ENCODE data around the gene SGSM2. TPM values are rescaled to one million over a fixed set of nuclear protein-coding genes. Genes with fewer than 3 reads are reported as not detected.

SGSM2 gene
- total RNA-seq, 1 donor from 2014 or later, result 57.2 TPM

GRCh38 chr17:2384439-2385127 lies 47.3 kb downstream of the SGSM2 start:
- intact Hi-C loops (cut with micrococcal nuclease), result no loop called here

DNA sequence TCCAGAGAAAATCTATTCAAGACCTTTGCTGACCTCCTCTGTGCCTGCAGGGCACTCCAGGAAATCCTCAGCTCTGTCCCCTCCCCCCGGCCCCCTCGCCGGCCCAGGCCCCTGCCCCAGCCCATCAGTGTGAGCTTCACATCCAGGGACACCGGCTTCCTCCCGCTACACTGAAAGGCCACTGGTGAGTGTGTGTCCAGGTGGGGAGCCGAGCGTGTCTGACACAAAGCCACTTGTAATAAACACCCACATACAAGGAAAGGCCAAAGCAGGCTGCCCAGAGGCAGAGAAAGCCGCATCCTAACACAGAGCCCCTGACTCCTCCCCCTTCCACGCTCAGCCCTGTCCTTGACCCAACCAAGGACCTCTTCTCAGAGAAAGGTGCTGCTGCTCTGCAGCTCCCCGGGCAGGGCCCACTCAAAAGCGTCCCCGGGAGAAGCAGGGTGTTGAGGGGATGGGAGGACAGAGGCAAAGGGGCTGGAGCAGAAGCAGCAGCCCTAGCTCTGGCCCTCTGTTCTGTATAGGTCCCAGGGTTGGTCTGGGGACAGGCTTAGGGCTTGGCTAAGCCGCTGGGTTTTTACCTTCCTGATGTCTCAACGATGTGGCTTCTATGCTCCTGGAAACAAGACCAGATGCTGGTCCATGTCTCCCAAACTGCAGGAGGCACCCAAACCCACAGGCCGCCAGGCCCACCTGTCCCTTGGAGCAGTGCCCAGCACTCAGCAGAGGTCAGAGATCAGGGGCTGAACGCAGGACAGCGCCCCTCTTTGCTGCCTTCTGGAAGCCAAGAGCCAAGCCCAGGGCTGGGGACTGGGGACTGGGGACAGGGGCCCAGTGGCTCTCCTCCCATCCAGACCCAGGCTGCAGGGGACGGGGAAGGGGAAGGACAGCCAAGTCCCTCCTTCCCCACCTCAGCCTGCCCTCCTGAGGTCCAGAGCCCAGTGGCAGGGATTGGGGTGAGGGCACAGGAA lies 48.2 kb downstream of the SGSM2 start:
- intact Hi-C loops (cut with micrococcal nuclease), result no loop called here

DNA sequence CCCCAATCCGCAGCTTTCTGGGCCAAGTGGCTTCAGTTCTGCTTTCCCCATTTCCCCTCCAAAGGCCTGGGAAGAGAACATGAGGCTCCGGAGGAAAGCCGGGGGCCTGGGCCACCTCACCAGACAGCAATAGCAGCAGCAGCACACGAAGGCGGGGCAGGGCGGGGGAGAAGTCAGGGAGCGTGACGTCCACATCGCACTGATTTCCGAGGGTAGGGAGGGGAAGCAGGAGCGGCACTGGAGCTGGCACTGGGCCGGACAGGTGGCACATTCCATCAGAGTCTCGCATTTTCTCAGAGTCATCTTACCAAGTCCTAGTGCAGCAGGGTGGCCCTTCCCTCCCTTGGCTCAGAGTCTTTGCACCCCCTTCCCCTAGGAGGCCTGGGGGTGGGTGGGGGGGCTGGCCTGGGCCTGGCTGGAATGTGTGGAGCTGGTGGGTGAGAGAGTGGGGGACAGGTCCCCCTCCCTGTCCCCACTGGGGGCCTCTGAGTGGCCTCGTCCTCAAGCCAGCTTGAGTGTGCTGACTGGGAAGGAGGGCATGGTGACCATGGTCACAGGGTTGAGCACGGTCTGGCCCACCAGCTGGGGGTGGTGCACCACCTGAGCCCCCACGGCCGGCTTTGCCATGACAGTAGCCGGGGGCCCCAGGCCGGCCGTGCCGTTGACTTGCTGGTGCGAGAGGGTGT lies 49.2 kb downstream of the SGSM2 start:
- intact Hi-C loops (cut with micrococcal nuclease), result no loop called here

GRCh38 chr17:2387086-2388019 lies 50.1 kb downstream of the SGSM2 start:
- intact Hi-C loops (cut with micrococcal nuclease), result no loop called here

- intact Hi-C loops (cut with micrococcal nuclease), result no loop called here
Measured at GRCh38 chr17:2388020-2388682, 50.9 kb downstream of the SGSM2 start.

DNA sequence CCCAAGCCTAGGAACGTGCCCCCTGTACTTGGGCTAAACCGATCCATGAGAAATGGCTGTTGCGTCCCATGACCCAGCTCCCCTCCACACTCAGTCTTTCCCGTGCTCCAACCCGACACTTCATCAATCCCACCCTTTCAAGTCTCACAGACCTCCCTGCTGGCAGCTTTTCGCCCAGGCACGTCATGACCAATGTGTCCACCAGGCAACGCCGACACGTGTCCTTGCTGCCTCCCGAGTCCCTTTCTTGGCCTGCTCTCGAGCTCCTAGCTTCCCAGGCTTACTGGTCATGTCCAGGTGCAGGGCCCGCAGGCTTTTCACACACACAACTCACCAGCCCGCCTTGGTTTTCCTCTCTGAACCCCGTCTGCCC lies 51.4 kb downstream of the SGSM2 start:
- intact Hi-C loops (cut with micrococcal nuclease), result no loop called here

DNA sequence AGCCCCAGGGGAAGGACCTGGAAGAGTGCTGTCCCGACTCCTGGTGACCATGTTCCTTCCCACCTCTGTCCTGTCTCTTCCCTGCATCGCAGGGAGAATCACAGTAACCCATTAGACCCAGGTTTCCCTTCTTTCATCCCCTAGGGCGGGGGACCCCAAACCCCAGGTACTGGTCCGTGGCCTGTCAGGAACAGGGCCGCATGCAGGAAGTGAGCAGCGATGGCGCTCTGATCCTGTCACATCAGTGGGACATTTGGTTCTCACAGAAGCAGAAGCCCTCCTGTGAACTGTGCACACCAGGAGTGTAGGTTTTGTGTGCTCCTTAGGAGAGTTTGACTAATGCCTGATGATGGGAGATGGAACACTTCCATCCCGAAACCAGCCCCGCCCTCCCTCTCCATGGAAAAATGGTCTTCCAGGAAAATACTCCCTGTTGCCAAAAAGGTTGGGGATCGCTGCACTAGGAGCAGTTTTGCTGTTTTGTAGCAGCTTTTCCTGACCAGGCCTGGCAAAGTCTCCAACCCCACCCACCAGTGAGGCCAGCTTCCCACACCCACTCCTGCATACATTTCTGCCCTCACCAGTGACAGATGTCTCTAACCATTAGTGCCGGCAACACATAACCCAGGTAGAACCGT lies 53.0 kb downstream of the SGSM2 start:
- intact Hi-C loops (cut with micrococcal nuclease), result no loop called here

- intact Hi-C loops (cut with micrococcal nuclease), result loop anchor here (2.0 kb wide), 3 partner anchors 55 to 675 kb away; partner anchors contain the start of genes METTL16, SGSM2 and TSR1
Measured at GRCh38 chr17:2391597-2392251, 54.4 kb downstream of the SGSM2 start.

- intact Hi-C loops (cut with micrococcal nuclease), result loop anchor here (1.0 to 2.0 kb wide), 4 partner anchors 9 to 676 kb away; partner anchors contain the start of genes METTL16, MNT, SGSM2 and TSR1
Measured at GRCh38 chr17:2392252-2393173, 55.2 kb downstream of the SGSM2 start.

- intact Hi-C loops (cut with micrococcal nuclease), result loop anchor here (1.0 to 2.0 kb wide), 4 partner anchors 8 to 677 kb away; partner anchors contain the start of genes METTL16, MNT, SGSM2 and TSR1
Measured at GRCh38 chr17:2393174-2393953, 56.1 kb downstream of the SGSM2 start.

DNA sequence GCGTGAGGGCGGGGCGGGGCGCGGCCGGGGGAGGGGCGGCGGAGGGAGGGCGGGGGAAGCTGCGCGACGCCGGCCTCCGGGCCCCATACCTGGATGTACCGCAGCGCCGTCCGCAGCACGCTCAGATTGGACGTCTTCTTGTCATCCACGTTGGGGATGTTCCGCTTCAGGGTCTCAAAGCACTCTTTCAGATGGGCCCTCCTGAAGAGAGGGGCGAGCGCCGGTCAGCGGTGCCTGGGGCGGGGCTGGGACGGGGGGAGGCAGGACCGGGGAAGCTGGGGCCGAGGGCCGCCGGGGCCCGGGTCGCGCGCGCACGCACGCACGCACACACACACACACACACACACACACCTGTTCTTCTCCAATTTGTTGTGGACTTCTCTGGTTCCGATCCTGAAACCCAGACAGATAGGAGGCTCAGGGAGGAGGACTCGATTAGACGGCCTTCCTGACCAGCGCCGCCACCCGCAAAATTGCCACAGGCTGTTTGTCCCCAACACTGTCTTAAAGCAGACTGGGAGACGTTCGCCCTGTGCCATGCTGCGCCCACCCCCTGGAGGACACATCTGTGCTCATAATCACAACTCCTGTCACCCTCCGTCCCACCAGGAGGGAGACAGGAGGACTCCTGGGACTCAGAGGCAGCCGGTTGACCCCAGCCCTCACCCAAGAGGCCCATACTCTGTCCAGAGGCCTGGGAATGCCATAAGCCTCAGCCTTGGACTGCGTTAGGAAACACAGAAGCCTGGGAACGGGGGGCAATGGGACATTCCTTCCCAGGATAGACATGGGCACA lies 56.9 kb downstream of the SGSM2 start:
- intact Hi-C loops (cut with micrococcal nuclease), result loop anchor here (1.0 to 2.0 kb wide), 4 partner anchors 7 to 677 kb away; partner anchors contain the start of genes METTL16, MNT, SGSM2 and TSR1

GRCh38 chr17:2394775-2395201 lies 57.5 kb downstream of the SGSM2 start:
- intact Hi-C loops (cut with micrococcal nuclease), result no loop called here

- intact Hi-C loops (cut with micrococcal nuclease), result no loop called here
Measured at GRCh38 chr17:2395258-2396181, 58.2 kb downstream of the SGSM2 start.

DNA sequence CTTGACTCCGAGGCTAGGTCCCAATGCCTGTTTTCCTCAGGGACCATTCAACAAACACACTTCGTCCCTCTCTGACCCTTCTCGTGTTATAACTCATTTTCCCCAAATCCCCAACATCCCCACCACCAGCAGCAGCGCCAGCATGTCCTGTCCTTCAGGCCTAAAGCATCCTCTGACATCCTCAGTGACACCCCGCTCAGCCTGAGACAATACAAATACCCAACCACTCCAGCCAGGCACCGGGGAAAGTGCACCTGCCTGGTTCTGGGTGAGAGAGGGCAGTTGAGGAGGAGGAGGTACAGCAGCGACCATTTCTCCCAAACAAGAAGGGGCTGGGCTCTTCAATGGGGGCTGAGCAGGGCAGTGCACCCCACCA lies 58.9 kb downstream of the SGSM2 start:
- intact Hi-C loops (cut with micrococcal nuclease), result no loop called here
